ENCODE measurements around the gene SHISAL1. TPM values are rescaled to one million over a fixed set of nuclear protein-coding genes. Genes with fewer than 3 reads are reported as not detected.

SHISAL1 gene
- total RNA-seq, 1 donor from 2014 or later: 7.6 TPM

DNA sequence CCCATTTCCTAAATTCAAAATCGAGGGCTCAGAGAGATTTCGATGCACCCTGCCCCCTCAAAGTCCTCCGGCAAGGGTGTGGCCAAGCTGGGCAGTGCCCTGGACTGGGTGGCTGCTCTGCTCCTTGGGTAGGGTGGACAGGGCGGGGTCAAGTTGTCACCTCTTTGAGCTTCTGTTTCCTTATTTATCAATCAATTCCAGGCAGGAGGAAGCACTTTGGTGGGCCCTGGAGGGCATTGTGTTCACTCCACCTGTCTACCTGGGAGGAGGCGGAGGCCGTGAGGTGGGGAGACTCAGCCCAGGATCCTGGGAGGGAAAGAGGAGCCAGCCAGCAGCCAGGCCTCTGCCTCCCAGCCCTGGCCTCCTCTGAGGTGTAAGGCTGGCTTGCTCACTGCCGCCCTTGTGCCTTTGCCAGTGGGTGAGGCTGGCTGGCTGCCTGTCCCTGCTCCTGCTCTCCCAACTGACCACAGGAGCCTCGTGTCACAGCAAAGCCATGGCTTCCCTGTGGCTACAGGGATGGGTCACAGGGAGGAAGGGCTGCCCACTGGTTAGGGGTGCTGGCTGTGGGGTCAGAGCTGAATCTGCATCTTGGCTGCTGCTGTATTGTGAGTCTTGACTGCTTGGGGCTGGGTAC is 25.5 kb upstream of the SHISAL1 start:
- H3K36me3 ChIP-seq: no peaks in the 10 kb centered on the region
- no peak overlapping the region for H3K27ac ChIP-seq
- H3K4me3 ChIP-seq: no peak overlapping the region
- DNase-seq (ENCODE audit: extremely low spot score in 2 of 2): no peak
- TF ChIP-seq, protein P1, sequence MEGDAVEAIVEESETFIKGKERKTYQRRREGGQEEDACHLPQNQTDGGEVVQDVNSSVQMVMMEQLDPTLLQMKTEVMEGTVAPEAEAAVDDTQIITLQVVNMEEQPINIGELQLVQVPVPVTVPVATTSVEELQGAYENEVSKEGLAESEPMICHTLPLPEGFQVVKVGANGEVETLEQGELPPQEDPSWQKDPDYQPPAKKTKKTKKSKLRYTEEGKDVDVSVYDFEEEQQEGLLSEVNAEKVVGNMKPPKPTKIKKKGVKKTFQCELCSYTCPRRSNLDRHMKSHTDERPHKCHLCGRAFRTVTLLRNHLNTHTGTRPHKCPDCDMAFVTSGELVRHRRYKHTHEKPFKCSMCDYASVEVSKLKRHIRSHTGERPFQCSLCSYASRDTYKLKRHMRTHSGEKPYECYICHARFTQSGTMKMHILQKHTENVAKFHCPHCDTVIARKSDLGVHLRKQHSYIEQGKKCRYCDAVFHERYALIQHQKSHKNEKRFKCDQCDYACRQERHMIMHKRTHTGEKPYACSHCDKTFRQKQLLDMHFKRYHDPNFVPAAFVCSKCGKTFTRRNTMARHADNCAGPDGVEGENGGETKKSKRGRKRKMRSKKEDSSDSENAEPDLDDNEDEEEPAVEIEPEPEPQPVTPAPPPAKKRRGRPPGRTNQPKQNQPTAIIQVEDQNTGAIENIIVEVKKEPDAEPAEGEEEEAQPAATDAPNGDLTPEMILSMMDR (IDR thresholded peaks at IDR 0.05): no peak
- TF ChIP-seq POLR2AphosphoS5 (IDR thresholded peaks at IDR 0.05; ENCODE audit: insufficient read depth in 1 of 2, low read depth in 1 of 2) (no peak), POLR2A (IDR thresholded peaks at IDR 0.05) (no peak)
- no peaks in the 10 kb centered on the region for H3K9me3 ChIP-seq
- H3K4me1 ChIP-seq: peaks cover 19% of the 10 kb centered on the region
- H3K27me3 ChIP-seq: no peaks in the 10 kb centered on the region
- intact Hi-C loops (cut with DNase I): no loop called here

DNA sequence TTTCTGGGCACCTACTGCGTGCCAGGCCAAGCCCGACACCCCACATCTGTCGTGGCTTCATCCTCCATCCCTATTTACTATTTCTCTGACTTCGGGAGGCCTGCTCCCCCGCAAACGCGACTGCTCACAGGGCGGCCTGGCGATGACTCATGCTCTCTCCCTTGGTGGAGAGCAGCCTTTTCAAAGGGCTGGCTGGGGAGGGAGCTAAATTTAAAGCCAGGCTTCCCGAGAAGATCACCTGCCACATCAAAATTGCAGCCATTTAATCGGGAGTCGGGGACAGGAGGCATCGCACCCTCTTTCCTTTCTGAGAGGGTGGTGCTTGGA is 24.9 kb upstream of the SHISAL1 start:
- no peak overlapping the region for H3K27ac ChIP-seq
- H3K27me3 ChIP-seq: no peaks in the 10 kb centered on the region
- no peak overlapping the region for H3K4me3 ChIP-seq
- no peaks in the 10 kb centered on the region for H3K9me3 ChIP-seq
- intact Hi-C loops (cut with DNase I): no loop called here
- DNase-seq (ENCODE audit: extremely low spot score in 2 of 2): no peak
- H3K36me3 ChIP-seq: no peaks in the 10 kb centered on the region
- peaks cover 19% of the 10 kb centered on the region for H3K4me1 ChIP-seq
- peak; percentile 38 to 58 for TF ChIP-seq POLR2AphosphoS5 (IDR thresholded peaks at IDR 0.05; ENCODE audit: insufficient read depth in 1 of 2, low read depth in 1 of 2)
- TF ChIP-seq, protein P1 (IDR thresholded peaks at IDR 0.05): no peak

DNA sequence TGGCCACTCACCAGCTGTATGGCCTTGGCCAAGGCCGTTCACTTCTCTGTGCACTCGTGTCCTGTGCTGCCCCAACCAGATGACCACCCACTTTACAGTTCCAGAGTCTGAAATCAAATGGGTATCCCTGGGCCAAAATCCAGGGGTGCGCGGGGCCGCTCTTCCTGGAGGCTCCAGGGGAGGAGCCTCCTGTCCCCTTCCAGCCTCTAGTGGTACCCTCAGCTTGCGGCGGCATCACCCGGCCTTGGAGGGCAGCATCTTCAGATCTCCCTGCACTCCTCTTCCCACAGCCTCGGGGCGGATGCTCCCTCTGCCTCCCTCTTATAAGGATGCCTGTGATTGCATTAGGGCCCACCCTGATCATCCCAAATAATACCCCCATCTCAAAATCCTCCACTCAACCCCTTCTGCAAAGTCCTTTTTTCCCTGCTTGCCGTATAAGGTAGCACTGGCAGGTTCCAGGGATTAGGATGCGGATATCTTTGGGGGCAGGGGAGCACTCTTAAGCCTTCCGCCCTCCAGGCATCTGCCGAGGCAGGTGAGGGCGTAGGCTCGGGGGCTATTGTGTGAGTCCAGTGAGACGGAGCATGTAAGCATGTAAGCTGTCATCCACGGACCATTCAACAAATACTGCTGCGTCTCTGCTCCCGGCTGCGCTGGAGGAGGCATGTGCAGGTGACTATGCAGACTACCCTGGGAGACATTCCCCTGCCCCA is 24.4 kb upstream of the SHISAL1 start:
- DNase-seq (ENCODE audit: extremely low spot score in 2 of 2): no peak
- Histone ChIP-seq H3K4me1 (peaks cover 13% of the 10 kb centered on the region), H3K36me3 (no peaks in the 10 kb centered on the region), H3K9me3 (no peaks in the 10 kb centered on the region), H3K4me3 (no peak overlapping the region), H3K27ac (no peak overlapping the region), H3K27me3 (no peaks in the 10 kb centered on the region)
- intact Hi-C loops (cut with DNase I): no loop called here
- TF ChIP-seq, protein P1 (IDR thresholded peaks at IDR 0.05): no peak
- TF ChIP-seq POLR2A (IDR thresholded peaks at IDR 0.05) (no peak), POLR2AphosphoS5 (IDR thresholded peaks at IDR 0.05; ENCODE audit: insufficient read depth in 1 of 2, low read depth in 1 of 2) (no peak)

DNA sequence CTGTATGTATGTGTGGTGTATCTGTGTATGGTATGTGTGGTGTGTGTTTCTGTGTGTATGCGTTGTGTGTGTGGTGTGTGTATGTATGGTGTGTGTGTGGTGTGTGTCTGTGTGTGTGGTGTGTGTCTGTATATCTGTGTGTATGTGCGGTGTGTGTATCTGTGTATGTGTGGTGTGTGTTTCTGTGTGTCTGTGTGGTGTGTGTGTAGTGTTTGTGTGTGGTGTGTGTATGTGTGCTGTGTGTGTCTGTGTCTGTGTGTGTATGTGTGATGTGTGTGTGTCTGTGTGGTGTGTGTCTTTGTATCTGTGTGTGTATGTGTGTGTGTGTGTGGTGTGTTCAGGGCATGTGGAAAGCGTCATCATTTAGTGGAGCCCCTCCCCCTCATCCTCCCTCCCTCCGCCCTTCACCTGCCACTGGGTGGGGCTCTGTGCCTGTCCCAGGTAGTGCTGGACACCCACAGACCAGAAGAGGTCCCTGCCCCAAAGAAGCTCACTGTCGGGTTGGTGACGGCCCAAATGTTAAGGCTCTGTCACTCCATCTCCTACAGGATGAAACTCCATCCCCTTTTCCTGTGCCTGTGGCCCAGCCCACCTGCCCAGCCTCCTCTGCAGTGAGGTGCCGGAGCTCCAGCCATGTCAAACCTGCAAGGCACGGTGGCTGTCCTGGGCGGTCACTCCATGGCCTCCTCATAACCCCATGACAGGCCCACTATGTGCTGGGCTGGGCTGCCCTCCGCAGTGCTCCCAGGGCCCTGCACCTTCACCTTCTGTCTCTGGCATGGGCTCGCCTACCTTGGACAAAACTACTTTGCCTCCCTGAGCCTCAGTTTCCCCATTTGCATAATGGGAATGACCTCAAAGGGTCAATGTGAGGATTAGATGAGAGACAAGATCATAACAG is 23.4 kb upstream of the SHISAL1 start:
- Histone ChIP-seq H3K9me3 (no peaks in the 10 kb centered on the region), H3K4me1 (peaks cover 6% of the 10 kb centered on the region), H3K27ac (no peak overlapping the region), H3K36me3 (no peaks in the 10 kb centered on the region), H3K4me3 (no peak overlapping the region), H3K27me3 (no peaks in the 10 kb centered on the region)
- DNase-seq (ENCODE audit: extremely low spot score in 2 of 2): no peak
- TF ChIP-seq, protein P1 (IDR thresholded peaks at IDR 0.05): no peak
- TF ChIP-seq POLR2A (IDR thresholded peaks at IDR 0.05) (no peak), POLR2AphosphoS5 (IDR thresholded peaks at IDR 0.05; ENCODE audit: insufficient read depth in 1 of 2, low read depth in 1 of 2) (no peak)
- intact Hi-C loops (cut with DNase I): no loop called here
